Measurements from ENCODE around the gene PI4KB. TPM values are rescaled to one million over a fixed set of nuclear protein-coding genes. Genes with fewer than 3 reads are reported as not detected.
A peak's percentile ranks its signal among the peaks of the same experiment; 100 is the strongest.

The PI4KB gene
- total RNA-seq, 1 donor from 2014 or later = 65.0 TPM

DNA sequence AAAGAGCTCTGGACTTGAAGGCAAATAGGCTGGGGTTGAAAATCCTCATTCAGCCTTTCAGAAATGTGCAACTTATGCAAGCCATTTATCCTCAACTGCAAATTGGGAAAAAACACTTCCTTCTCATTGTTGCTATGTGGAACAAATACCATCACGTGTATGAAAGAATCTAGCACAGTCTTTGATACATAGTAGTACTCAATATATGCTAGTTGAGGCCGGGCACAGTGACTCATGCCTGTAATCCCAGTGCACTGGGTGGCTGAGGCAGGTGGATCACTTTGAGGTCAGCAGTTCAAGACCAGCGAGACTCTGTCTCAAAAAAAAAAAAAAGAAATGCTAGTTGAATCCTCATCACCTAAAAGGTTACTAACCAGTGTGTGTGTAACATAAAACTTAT lies 8.2 kb downstream of the PI4KB start:
- H3K27me3 ChIP-seq = no peaks in the 10 kb centered on the region
- H3K4me1 ChIP-seq = peaks cover 4% of the 10 kb centered on the region
- TF ChIP-seq, protein P1, sequence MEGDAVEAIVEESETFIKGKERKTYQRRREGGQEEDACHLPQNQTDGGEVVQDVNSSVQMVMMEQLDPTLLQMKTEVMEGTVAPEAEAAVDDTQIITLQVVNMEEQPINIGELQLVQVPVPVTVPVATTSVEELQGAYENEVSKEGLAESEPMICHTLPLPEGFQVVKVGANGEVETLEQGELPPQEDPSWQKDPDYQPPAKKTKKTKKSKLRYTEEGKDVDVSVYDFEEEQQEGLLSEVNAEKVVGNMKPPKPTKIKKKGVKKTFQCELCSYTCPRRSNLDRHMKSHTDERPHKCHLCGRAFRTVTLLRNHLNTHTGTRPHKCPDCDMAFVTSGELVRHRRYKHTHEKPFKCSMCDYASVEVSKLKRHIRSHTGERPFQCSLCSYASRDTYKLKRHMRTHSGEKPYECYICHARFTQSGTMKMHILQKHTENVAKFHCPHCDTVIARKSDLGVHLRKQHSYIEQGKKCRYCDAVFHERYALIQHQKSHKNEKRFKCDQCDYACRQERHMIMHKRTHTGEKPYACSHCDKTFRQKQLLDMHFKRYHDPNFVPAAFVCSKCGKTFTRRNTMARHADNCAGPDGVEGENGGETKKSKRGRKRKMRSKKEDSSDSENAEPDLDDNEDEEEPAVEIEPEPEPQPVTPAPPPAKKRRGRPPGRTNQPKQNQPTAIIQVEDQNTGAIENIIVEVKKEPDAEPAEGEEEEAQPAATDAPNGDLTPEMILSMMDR (IDR thresholded peaks at IDR 0.05) = no peak
- intact Hi-C loops (cut with DNase I) = no loop called here
- ATAC-seq (no peak), DNase-seq (no peak)
- no peaks in the 10 kb centered on the region for H3K9me3 ChIP-seq
- H3K4me3 ChIP-seq = no peak overlapping the region
- H3K36me3 ChIP-seq = peaks cover 87% of the 10 kb centered on the region
- no peak overlapping the region for H3K27ac ChIP-seq

DNA sequence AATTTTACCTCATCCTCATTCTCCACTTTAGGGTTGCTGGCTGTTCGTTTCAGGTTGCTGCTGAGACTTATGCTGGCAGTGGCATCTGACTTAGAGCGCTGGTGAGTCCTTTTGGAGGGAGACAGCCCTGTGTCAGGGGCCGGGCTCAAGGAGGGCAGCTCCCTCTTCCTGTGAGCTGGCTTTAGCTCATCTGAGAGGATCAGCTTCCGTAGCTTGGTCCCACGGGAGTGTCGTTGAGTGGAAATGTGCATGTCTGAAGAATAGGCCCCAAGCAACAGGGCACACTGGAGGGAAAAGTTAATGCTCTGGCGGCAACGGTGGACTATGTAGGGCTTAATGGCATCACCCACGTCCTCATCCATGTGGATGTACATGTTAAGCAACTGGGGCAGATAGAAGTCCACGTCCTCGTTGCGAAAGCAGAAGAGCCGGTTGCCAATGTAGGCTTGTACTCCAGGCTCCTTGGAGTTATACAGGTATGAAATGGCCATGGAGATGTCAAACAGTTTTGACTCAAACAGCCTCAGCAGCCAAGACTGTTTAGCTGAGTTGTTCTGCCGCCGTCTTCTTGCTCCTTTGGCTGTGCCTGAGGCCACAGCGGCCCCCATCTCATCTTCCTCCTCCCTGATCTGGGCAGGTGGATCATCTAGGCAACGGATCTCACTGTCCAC lies 11.5 kb downstream of the PI4KB start:
- Histone ChIP-seq H3K4me3 (no peak overlapping the region), H3K9me3 (no peaks in the 10 kb centered on the region), H3K27ac (no peak overlapping the region), H3K36me3 (peaks cover 93% of the 10 kb centered on the region), H3K4me1 (peaks cover 36% of the 10 kb centered on the region), H3K27me3 (no peaks in the 10 kb centered on the region)
- TF ChIP-seq, protein P1 (IDR thresholded peaks at IDR 0.05) = no peak
- DNase-seq (no peak), ATAC-seq (no peak)
- intact Hi-C loops (cut with DNase I) = no loop called here

DNA sequence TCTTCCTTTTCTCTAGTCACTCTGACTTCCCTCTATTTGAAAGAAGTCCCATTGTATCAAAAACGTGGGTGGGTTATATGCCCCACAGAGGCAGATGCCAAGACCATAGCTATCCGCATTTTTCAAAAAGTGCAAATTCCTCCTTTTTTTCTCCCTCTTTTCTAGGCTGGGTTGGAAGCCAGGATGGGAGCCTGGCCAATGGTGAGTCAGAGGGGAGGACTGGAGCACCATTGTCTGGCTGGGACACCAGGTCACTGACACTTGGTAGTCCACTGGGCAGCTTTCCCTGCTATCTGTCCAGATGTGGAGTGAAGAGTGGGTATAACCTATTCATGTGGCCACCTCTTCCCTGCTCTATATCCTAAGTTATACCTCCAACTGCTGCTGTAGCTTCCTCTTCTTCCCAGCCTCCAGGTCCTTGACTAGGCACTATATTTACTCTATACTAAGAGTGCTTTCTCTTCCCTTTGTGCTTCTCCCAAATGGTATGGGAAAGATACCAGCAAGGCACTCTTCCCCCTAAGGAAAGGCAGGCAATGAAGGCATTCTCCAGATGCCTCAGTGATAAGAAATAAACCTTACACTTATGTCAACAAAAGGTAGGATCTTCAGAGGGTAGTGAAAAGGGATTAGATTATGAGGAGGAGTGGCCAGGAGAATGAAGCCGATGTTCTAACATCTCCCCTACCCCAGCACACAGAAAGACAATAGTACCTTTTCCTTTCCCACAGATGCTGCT lies 12.9 kb downstream of the PI4KB start:
- Histone ChIP-seq H3K27me3 (no peaks in the 10 kb centered on the region), H3K4me1 (peaks cover 36% of the 10 kb centered on the region), H3K36me3 (peaks cover 93% of the 10 kb centered on the region), H3K4me3 (no peak overlapping the region), H3K27ac (peak overlapping the region; percentile 20), H3K9me3 (no peaks in the 10 kb centered on the region)
- intact Hi-C loops (cut with DNase I) = no loop called here
- DNase-seq (no peak), ATAC-seq (peak; percentile 43)
- TF ChIP-seq, protein P1 (IDR thresholded peaks at IDR 0.05) = no peak

DNA sequence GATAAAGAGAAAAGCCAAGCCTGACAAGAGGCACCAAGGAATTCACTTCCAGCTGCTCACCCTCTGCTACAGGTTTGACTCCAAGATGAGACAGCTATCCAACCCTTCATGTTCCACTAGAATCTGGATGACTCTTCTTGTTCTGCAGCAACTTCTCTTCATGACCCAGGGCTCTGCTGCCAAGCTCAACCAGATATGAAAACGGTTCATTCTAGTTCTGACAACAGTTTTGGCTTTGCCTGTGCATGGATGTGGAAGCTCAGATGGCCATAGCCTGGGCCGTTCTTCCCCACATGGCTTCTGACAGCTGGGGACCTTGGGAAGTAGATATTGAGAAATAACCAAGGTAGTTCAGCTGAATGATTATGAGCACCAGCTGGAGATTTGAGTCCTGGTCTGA lies 13.7 kb downstream of the PI4KB start:
- DNase-seq = no peak

DNA sequence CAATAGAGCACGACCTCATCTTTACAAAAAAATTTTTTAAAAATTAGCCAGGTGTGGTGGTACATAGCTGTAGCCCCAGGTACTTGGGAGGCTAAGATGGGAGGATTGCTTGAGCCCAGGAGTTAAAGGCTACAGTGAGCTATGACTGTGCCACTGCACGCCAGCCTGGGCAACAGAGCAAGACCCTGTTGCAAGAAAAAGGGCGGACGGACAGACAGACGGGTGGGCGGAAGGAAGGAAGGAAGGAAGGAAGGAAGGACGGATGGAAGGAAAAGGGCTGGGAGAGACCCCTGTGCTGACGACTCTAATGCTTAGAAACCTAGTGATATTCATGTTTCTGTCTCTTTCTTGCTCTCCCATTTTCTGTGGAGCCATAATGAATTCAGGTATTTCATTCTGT lies 14.4 kb downstream of the PI4KB start:
- H3K27ac ChIP-seq = no peak overlapping the region
- TF ChIP-seq, protein P1 (IDR thresholded peaks at IDR 0.05) = no peak
- no peaks in the 10 kb centered on the region for H3K27me3 ChIP-seq
- ATAC-seq (no peak), DNase-seq (no peak)
- peaks cover 97% of the 10 kb centered on the region for H3K36me3 ChIP-seq
- H3K4me3 ChIP-seq = no peak overlapping the region
- intact Hi-C loops (cut with DNase I) = no loop called here
- H3K4me1 ChIP-seq = peaks cover 36% of the 10 kb centered on the region
- H3K9me3 ChIP-seq = no peaks in the 10 kb centered on the region

More for the DNA sequence above, 13.7 kb downstream of the PI4KB start:
- peak overlapping the region; percentile 20 for H3K27ac ChIP-seq
- no peaks in the 10 kb centered on the region for H3K9me3 ChIP-seq
- TF ChIP-seq, protein P1 (IDR thresholded peaks at IDR 0.05) = no peak
- H3K36me3 ChIP-seq = peaks cover 93% of the 10 kb centered on the region
- H3K4me3 ChIP-seq = no peak overlapping the region
- intact Hi-C loops (cut with DNase I) = no loop called here
- ATAC-seq = no peak
- no peaks in the 10 kb centered on the region for H3K27me3 ChIP-seq
- peaks cover 36% of the 10 kb centered on the region for H3K4me1 ChIP-seq
